KOPT-K1 (cell line): ENCODE measurements around the gene C3orf18.

Experiments used
- H3K27ac ChIP-seq: fragments of 200-600 bp; sonication (generic); 2 replicates; pipeline ENCODE4 v1.5.1; 2016; ENCODE audit warnings: antibody characterized with exemption, mild to moderate bottlenecking, low read depth, low read length; ENCODE audit not compliant: poor library complexity, severe bottlenecking
- H3K36me3 ChIP-seq: fragments of 200-600 bp; sonication (generic); 2 replicates; pipeline ENCODE4 v1.5.1; 2017; ENCODE audit warnings: antibody characterized with exemption, mild to moderate bottlenecking, low read length, moderate library complexity; ENCODE audit not compliant: insufficient read depth
- H3K9me3 ChIP-seq: fragments of 200-600 bp; sonication (generic); 2 replicates; pipeline ENCODE4 v1.5.1; 2017; ENCODE audit warnings: antibody characterized with exemption, low read length, mild to moderate bottlenecking; ENCODE audit not compliant: insufficient read depth, poor library complexity, severe bottlenecking

C3orf18 gene

GRCh38 chr3:50533807-50534461 lies 33.6 kb downstream of the C3orf18 start:
- Histone ChIP-seq H3K27ac (no peak overlapping the region), H3K36me3 (no peaks in the 10 kb centered on the region), H3K9me3 (no peaks in the 10 kb centered on the region)

- H3K9me3 ChIP-seq: no peaks in the 10 kb centered on the region
- no peaks in the 10 kb centered on the region for H3K36me3 ChIP-seq
- no peak overlapping the region for H3K27ac ChIP-seq
These were observed 34.2 kb downstream of the C3orf18 start for GRCh38 chr3:50533316-50533715.

GRCh38 chr3:50532062-50532705 lies 35.4 kb downstream of the C3orf18 start:
- Histone ChIP-seq H3K36me3 (no peaks in the 10 kb centered on the region), H3K27ac (no peak overlapping the region), H3K9me3 (no peaks in the 10 kb centered on the region)

GRCh38 chr3:50531201-50531600 lies 36.3 kb downstream of the C3orf18 start:
- Histone ChIP-seq H3K36me3 (no peaks in the 10 kb centered on the region), H3K27ac (no peak overlapping the region), H3K9me3 (no peaks in the 10 kb centered on the region)

GRCh38 chr3:50530001-50530970 lies 37.3 kb downstream of the C3orf18 start:
- Histone ChIP-seq H3K36me3 (no peaks in the 10 kb centered on the region), H3K27ac (no peak overlapping the region), H3K9me3 (no peaks in the 10 kb centered on the region)

GRCh38 chr3:50525987-50526386 lies 41.6 kb downstream of the C3orf18 start:
- no peaks in the 10 kb centered on the region for H3K36me3 ChIP-seq
- no peaks in the 10 kb centered on the region for H3K9me3 ChIP-seq
- H3K27ac ChIP-seq: no peak overlapping the region

GRCh38 chr3:50525191-50525910 lies 42.2 kb downstream of the C3orf18 start:
- Histone ChIP-seq H3K27ac (no peak overlapping the region), H3K36me3 (no peaks in the 10 kb centered on the region), H3K9me3 (no peaks in the 10 kb centered on the region)

- Histone ChIP-seq H3K36me3 (no peaks in the 10 kb centered on the region), H3K9me3 (no peaks in the 10 kb centered on the region), H3K27ac (no peak overlapping the region)
These were observed 42.8 kb downstream of the C3orf18 start for GRCh38 chr3:50524746-50525145.

GRCh38 chr3:50523279-50523811 lies 44.2 kb downstream of the C3orf18 start:
- Histone ChIP-seq H3K9me3 (no peaks in the 10 kb centered on the region), H3K27ac (no peak overlapping the region), H3K36me3 (no peaks in the 10 kb centered on the region)

- Histone ChIP-seq H3K27ac (no peak overlapping the region), H3K36me3 (no peaks in the 10 kb centered on the region), H3K9me3 (no peaks in the 10 kb centered on the region)
These were observed 46.0 kb downstream of the C3orf18 start for GRCh38 chr3:50521572-50521971.

GRCh38 chr3:50520849-50521248 lies 46.7 kb downstream of the C3orf18 start:
- H3K27ac ChIP-seq: no peak overlapping the region
- no peaks in the 10 kb centered on the region for H3K36me3 ChIP-seq
- no peaks in the 10 kb centered on the region for H3K9me3 ChIP-seq

- Histone ChIP-seq H3K36me3 (no peaks in the 10 kb centered on the region), H3K9me3 (no peaks in the 10 kb centered on the region), H3K27ac (no peak overlapping the region)
These were observed 48.0 kb downstream of the C3orf18 start for GRCh38 chr3:50519471-50520089.

GRCh38 chr3:50518436-50518835 lies 49.1 kb downstream of the C3orf18 start:
- no peak overlapping the region for H3K27ac ChIP-seq
- H3K36me3 ChIP-seq: no peaks in the 10 kb centered on the region
- no peaks in the 10 kb centered on the region for H3K9me3 ChIP-seq

GRCh38 chr3:50517721-50518206 lies 49.8 kb downstream of the C3orf18 start:
- Histone ChIP-seq H3K9me3 (no peaks in the 10 kb centered on the region), H3K36me3 (no peaks in the 10 kb centered on the region), H3K27ac (no peak overlapping the region)
